T-cell (primary cell): Measurements from ENCODE around the gene APMAP. TPM values are rescaled to one million over a fixed set of nuclear protein-coding genes. Genes with fewer than 3 reads are reported as not detected.

Source experiments
- ATAC-seq, 4 experiments: fragments of 200-7000 bp in 3 of 4; fragments of 150-1000 bp in 1 of 4; cut with Tn5 transposase; replicated peaks in 1 of 4; 1 replicate in 3 of 4; 2 replicates in 1 of 4; pipeline ENCODE4 v1.10.0; 2021; ENCODE audit warnings: moderate library complexity in 3 of 4, mild to moderate bottlenecking in 2 of 4, moderate number of reproducible peaks in 1 of 4
- CTCF ChIA-PET, 2 donors: fragments of 300-600 bp; sonication (Branson Sonifier 250); formaldehyde crosslinking; loops; one replicate each; lab custom pipeline; 2022; ENCODE audit warnings: antibody characterized with exemption in 2 of 2; lab: Charles Lee
- POLR2A ChIA-PET, 2 donors: fragments of 300-600 bp; sonication (Branson Sonifier 250); formaldehyde crosslinking; loops; one replicate each; lab custom pipeline; 2022; ENCODE audit warnings: antibody characterized with exemption in 2 of 2; lab: Charles Lee
- DNase-seq, 35 experiments: peaks; one replicate each; pipeline versions ENCODE4 v3.0.0 to v3.0.0-alpha.2; 2013 to 2023
- H3K27ac ChIP-seq: one replicate; pipeline ENCODE4 v1.5.1; 2013; ENCODE audit warnings: low read length
- H3K27me3 ChIP-seq, 2 experiments: replicated peaks in 1 of 2; 1 replicate in 1 of 2; 2 replicates in 1 of 2; pipeline versions ENCODE4 v1.6.1 to v1.7.0; 2013; ENCODE audit warnings: low read length in 1 of 2, mixed read lengths in 1 of 2; ENCODE audit not compliant: control insufficient read depth in 2 of 2, insufficient read depth in 2 of 2; ENCODE audit errors: extremely low read depth in 1 of 2
- H3K36me3 ChIP-seq, 2 donors: 1 replicate in 1 of 2; 2 replicates in 1 of 2; pipeline versions ENCODE4 v1.6.1 to v1.7.0; 2013; ENCODE audit warnings: low read length in 1 of 2; ENCODE audit not compliant: control insufficient read depth in 2 of 2, insufficient read depth in 1 of 2; ENCODE audit errors: extremely low read depth in 1 of 2
- H3K4me1 ChIP-seq, 2 experiments: 1 replicate in 1 of 2; 2 replicates in 1 of 2; pipeline versions ENCODE4 v1.6.1 to v1.7.0; 2013; ENCODE audit warnings: low read length in 2 of 2, mixed read lengths in 1 of 2; ENCODE audit not compliant: insufficient read depth in 2 of 2, control insufficient read depth in 1 of 2; ENCODE audit errors: extremely low read depth in 1 of 2
- H3K4me3 ChIP-seq, 2 donors: 1 replicate in 1 of 2; 2 replicates in 1 of 2; pipeline versions ENCODE4 v1.5.1 to v1.7.0; 2013; ENCODE audit warnings: mild to moderate bottlenecking in 2 of 2, low read length in 1 of 2, moderate library complexity in 1 of 2; ENCODE audit not compliant: control insufficient read depth in 1 of 2; ENCODE audit errors: extremely low read depth in 1 of 2
- H3K9me3 ChIP-seq: 2 replicates; pipeline ENCODE4 v1.7.0; 2013
- H3K27ac Mint-ChIP-seq, 2 donors: one replicate each; pipeline ENCODE4 v1.8.0; 2020 to 2021; ENCODE audit warnings: mild to moderate bottlenecking in 2 of 2, mixed read lengths in 2 of 2
- H3K27me3 Mint-ChIP-seq, 2 donors: one replicate each; pipeline ENCODE4 v1.8.0; 2021 to 2022; ENCODE audit warnings: mixed read lengths in 2 of 2
- H3K36me3 Mint-ChIP-seq: one replicate; pipeline ENCODE4 v1.8.0; 2021; ENCODE audit warnings: mixed read lengths
- H3K4me1 Mint-ChIP-seq, 3 donors: one replicate each; pipeline ENCODE4 v1.8.0; 2020 to 2022; ENCODE audit warnings: mixed read lengths in 3 of 3, mild to moderate bottlenecking in 1 of 3
- H3K4me3 Mint-ChIP-seq, 3 donors: one replicate each; pipeline ENCODE4 v1.8.0; 2020 to 2022; ENCODE audit warnings: mild to moderate bottlenecking in 3 of 3, mixed read lengths in 3 of 3, moderate library complexity in 3 of 3
- H3K9me3 Mint-ChIP-seq, 3 donors: one replicate each; pipeline ENCODE4 v1.8.0; 2020 to 2022; ENCODE audit warnings: mixed read lengths in 3 of 3
- WGBS: methylation state at CpG from one replicate; pipeline ENCODE4 v1.1.5; 2013; ENCODE audit warnings: missing lambda C conversion rate; ENCODE audit not compliant: insufficient coverage; 5-methylcytosine and 5-hydroxymethylcytosine counted together
- total RNA-seq, 35 experiments: library from RNA in 6 of 35; stranded (reverse) in 6 of 35; fragments of 120-200 nt in 1 of 35; gene quantifications; one replicate each; pipeline versions ENCODE4 v1.2.1 to v1.2.4 and lab custom pipeline; 2013 to 2026

Gene APMAP
- total RNA-seq, 5 donors from 2014 or later (not counting 1 experiment from before 2014, with no cell fraction given) = 32.2 to 53.0 (median 49.8) TPM

DNA sequence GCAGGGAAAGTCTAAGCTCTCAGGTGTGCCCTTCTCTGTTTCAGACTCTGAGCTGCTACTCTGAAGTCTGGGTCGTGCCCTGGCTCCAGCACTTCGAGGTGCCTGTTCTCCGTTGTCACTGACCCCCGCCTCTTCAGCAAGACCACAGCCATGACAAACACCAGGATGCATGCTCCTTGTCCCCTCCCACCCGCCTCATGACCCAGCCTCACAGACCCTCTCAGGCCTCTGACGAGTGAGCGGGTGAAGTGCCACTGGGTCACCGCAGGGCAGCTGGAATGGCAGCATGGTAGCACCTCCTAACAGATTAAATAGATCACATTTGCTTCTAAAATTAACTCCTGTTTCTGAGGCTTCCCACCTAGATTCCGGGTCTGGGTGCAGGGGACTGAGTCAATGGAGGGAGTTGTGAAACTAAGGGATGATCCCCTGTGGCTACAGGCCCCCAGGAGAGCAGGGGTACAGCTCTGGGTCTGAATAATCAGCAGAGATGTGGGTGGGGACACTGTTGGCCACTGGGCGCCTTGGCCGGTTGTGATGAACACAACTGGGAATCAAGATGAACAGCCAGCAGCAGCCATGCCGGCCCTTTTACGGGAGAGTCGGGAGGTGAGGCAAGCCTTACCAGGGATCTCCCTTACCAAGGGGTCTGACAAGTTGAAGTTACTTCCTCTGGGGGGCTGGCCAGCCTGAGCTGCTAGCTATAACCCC lies 32.8 kb downstream of the APMAP start:
- ATAC-seq (no peak), DNase-seq (peak in 1 of 35 experiments; percentile 40)
- Mint-ChIP-seq H3K4me1 (peaks cover 14 to 59% (median 39%) of the 10 kb centered on the region in 3 donors), H3K27ac (peak overlapping the region; percentile 77 to 80), H3K9me3 (no peaks in the 10 kb centered on the region), H3K4me3 (no peak overlapping the region), H3K27me3 (no peaks in the 10 kb centered on the region), H3K36me3 (peaks cover 43% of the 10 kb centered on the region)
- POLR2A ChIA-PET = interaction anchor here in 1 of 2 donors (1.3 kb wide), 1 partner anchor 29 kb away, joined by 3 read pairs; no protein-coding TSS in a partner anchor
- CTCF ChIA-PET = no interaction called here
- Histone ChIP-seq H3K36me3 (peaks cover 13 to 81% of the 10 kb centered on the region in 2 donors), H3K27ac (peak overlapping the region; percentile 98), H3K9me3 (no peaks in the 10 kb centered on the region), H3K27me3 (no peaks in the 10 kb centered on the region), H3K4me3 (no peak overlapping the region), H3K4me1 (peaks cover 0 to 94% of the 10 kb centered on the region in 2 experiments)
- WGBS = 80% methylated on average over 11 of the region's 14 CpGs

DNA sequence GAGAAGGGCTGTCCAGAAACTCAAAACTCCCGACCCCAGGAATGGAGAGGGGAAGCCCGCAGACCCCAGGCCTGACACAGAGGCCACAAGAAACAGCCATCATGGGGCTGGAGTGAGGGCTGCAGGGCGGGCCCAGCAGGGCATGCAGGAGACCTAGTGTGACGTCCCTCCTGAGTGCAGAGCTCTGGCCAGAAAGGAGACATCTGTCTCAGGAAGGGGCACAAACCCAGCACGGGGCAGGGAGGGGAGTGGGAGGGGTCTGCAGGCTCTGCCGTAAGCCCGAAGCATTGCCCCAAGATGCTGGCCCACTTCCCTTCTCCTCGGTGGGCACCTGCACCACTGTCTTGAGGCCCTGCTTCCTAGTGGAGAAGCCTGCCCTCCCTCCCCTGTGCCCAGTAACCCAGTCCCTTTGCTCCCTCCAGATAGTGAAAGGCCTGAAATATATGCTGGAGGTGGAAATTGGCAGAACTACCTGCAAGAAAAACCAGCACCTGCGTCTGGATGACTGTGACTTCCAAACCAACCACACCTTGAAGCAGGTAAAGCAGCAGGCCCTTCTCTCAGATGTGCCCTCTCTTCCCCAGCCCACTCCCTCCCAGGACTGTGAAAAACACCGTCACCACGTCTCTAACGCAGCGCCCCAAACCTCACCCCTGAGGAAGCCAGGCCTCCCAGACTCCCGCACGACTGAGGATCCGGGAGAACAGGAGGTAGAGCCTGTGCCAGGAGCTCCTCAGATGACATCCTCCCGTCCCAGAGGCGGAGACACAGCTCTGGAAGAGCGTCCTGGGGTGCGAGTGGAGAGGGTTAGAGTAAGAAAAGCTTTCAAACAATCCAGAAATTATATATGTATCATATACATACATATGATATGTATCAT lies 33.8 kb downstream of the APMAP start:
- Histone ChIP-seq H3K27me3 (no peaks in the 10 kb centered on the region), H3K9me3 (no peaks in the 10 kb centered on the region), H3K27ac (peak overlapping the region; percentile 98), H3K36me3 (peaks cover 13 to 79% of the 10 kb centered on the region in 2 donors), H3K4me1 (peaks cover 0 to 91% of the 10 kb centered on the region in 2 experiments), H3K4me3 (no peak overlapping the region)
- ChIA-PET CTCF (no interaction called here), POLR2A (interaction anchor here in 1 of 2 donors (1.3 kb wide), 1 partner anchor 28 kb away, joined by 3 read pairs; no protein-coding TSS in a partner anchor)
- H3K36me3 Mint-ChIP-seq = peaks cover 35% of the 10 kb centered on the region
- WGBS = 86% methylated on average over 7 of the region's 20 CpGs
- no peak overlapping the region for H3K4me3 Mint-ChIP-seq
- no peaks in the 10 kb centered on the region for H3K9me3 Mint-ChIP-seq
- DNase-seq (no peak), ATAC-seq (no peak)
- H3K4me1 Mint-ChIP-seq = peaks cover 20 to 61% (median 48%) of the 10 kb centered on the region in 3 donors
- H3K27ac Mint-ChIP-seq = peak overlapping the region; percentile 11 to 16
- no peaks in the 10 kb centered on the region for H3K27me3 Mint-ChIP-seq

DNA sequence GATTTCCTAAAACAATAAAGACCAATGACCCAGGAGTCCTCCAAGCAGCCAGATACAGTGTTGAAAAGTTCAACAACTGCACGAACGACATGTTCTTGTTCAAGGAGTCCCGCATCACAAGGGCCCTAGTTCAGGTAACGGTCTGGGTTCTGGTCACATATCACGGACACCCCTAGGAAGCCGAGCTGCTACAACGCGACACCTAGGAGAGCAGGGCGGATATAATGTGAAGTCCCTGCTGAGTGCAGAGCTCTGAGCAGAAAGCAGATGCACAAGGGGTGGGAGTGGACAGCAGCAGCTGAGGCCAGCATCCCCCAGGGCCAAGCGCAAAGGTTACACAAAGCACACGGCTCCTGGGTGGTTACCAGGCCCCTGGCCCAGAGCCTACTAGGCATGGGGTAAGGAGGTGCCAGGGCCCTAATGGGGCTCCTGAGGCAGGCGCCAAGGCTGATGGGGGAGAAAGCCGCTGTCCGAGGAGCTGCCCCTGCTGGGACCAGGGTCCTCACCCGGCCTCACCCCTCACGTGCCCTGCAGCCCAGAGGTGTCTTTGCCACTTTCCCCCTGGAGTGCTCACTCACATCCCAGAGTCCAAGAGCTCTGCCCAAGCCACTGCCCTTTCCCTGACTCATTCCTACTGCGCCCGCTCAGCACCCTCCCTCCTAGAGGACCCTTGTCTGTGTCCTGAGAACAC lies 35.1 kb downstream of the APMAP start:
- POLR2A ChIA-PET = no interaction called here
- no peaks in the 10 kb centered on the region for H3K9me3 Mint-ChIP-seq
- ATAC-seq = no peak
- CTCF ChIA-PET = no interaction called here
- Histone ChIP-seq H3K27ac (peak overlapping the region; percentile 98), H3K9me3 (no peaks in the 10 kb centered on the region), H3K27me3 (no peaks in the 10 kb centered on the region), H3K4me1 (peaks cover 0 to 91% of the 10 kb centered on the region in 2 experiments), H3K36me3 (peaks cover 5 to 77% of the 10 kb centered on the region in 2 donors), H3K4me3 (no peak overlapping the region)
- H3K4me3 Mint-ChIP-seq = no peak overlapping the region
- WGBS = 95% methylated on average over 13 of the region's 18 CpGs
- H3K36me3 Mint-ChIP-seq = peaks cover 24% of the 10 kb centered on the region
- H3K4me1 Mint-ChIP-seq = peaks cover 22 to 60% (median 48%) of the 10 kb centered on the region in 3 donors
- no peaks in the 10 kb centered on the region for H3K27me3 Mint-ChIP-seq
- H3K27ac Mint-ChIP-seq = peak overlapping the region; percentile 16 to 27
- no peak for DNase-seq

DNA sequence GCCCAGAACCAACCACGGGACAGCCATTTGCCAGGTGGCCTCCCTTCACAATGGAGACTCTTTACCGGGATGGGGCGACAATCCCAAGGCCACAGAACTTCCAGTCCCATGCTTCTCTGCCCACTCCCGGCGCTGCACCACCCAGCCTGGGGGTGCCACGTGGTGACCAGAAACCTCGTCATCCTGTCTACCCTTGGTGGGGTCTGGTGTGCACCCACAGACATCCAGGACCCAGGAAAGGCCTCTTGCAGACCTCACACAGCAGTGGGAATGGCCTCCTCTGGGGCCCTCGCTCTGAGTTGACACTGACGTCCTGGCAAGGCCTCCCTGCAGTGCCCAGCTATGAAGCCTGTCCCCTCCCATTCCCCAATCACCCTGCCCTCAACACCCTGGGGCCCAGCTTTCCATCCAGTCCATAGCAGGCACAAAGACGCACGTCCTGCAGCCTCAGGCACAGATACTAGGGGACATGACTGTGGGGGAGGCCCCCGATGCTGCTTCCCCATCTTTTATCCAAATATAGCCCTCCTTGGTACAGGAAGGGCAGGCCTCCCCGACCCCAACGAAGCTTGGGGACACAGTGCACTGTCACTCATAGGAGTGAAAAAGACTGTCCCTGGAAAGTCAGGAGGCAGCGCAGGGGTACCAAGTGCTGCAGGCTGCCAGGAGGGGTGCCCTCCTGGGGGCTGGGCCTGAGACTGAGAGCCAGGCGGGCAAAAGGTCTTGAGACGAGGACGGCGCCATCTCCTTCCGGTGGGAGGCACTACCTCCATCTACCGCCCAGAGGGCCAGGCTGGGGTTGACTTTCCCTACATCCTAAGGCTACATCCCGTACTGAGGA lies 36.3 kb downstream of the APMAP start:
- H3K36me3 ChIP-seq = peaks cover 5 to 74% of the 10 kb centered on the region in 2 donors
- ChIA-PET CTCF (interaction anchor here in 1 of 2 donors (1.6 kb wide), 1 partner anchor 26 kb away, joined by 9 read pairs; no protein-coding TSS in a partner anchor), POLR2A (no interaction called here)
- WGBS = 89% methylated on average over 17 of the region's 22 CpGs
- peaks cover 0 to 91% of the 10 kb centered on the region in 2 experiments for H3K4me1 ChIP-seq
- no peaks in the 10 kb centered on the region for H3K27me3 Mint-ChIP-seq
- H3K36me3 Mint-ChIP-seq = peaks cover 12% of the 10 kb centered on the region
- no peaks in the 10 kb centered on the region for H3K27me3 ChIP-seq
- H3K27ac ChIP-seq = peak overlapping the region; percentile 95
- H3K4me1 Mint-ChIP-seq = peaks cover 28 to 56% (median 45%) of the 10 kb centered on the region in 3 donors
- H3K9me3 Mint-ChIP-seq = no peaks in the 10 kb centered on the region
- peak overlapping the region; percentile 61 to 82 for H3K27ac Mint-ChIP-seq
- no peak overlapping the region for H3K4me3 Mint-ChIP-seq
- H3K4me3 ChIP-seq = no peak overlapping the region
- no peaks in the 10 kb centered on the region for H3K9me3 ChIP-seq
- DNase-seq (no peak), ATAC-seq (no peak)

DNA sequence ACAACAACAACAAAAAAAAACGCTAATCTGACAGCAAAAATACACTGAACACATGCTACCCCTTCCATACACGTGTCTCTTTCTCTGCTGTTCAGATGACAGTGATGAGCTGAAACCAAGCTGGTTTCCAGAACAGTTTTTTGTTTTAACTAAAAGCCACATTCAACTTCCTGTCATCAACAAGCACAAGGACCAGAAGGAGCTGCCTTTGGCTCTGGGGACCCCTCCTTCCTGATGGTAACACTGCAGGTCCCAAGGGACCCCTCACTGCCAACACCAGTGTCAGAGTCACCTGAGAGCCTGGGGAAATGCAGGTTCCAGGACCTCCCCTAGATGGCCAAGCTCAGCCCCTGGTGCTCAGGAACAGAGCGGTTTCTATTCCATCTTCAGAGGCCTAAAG lies 37.5 kb downstream of the APMAP start:
- ATAC-seq = peak; percentile 25 to 57 (median 44)
- Mint-ChIP-seq H3K27me3 (no peaks in the 10 kb centered on the region), H3K36me3 (peaks cover 7% of the 10 kb centered on the region), H3K27ac (peak overlapping the region; percentile 82 to 87), H3K4me3 (no peak overlapping the region), H3K9me3 (no peaks in the 10 kb centered on the region), H3K4me1 (peaks cover 28 to 56% (median 42%) of the 10 kb centered on the region in 3 donors)
- ChIA-PET POLR2A (interaction anchor here (0.6 to 1.4 kb wide), 4 partner anchors 23 to 56 kb away, joined by 3 to 7 read pairs (median 5); no protein-coding TSS in a partner anchor), CTCF (interaction anchor here (0.6 to 1.6 kb wide), 5 partner anchors 23 to 248 kb away, joined by 3 to 9 read pairs (median 3); no protein-coding TSS in a partner anchor)
- Histone ChIP-seq H3K36me3 (peaks cover 5 to 66% of the 10 kb centered on the region in 2 donors), H3K27me3 (no peaks in the 10 kb centered on the region), H3K4me1 (peaks cover 0 to 95% of the 10 kb centered on the region in 2 experiments), H3K27ac (peak overlapping the region; percentile 95), H3K4me3 (no peak overlapping the region), H3K9me3 (no peaks in the 10 kb centered on the region)
- 0% methylated on average over 2 of the region's 3 CpGs for WGBS
- peak in 4 of 35 experiments; percentile 19 to 56 (median 32) for DNase-seq
